ENCODE data around the gene IRF8. TPM values are rescaled to one million over a fixed set of nuclear protein-coding genes. Genes with fewer than 3 reads are reported as not detected.

The IRF8 gene
- total and polyA plus RNA-seq, 10 donors, result 103 to 329 (median 252) TPM

- no peaks in the 10 kb centered on the region for H3K27me3 ChIP-seq (replicated peaks in 1 of 7)
- 34 to 58% (median 44%) methylated on average over 15 to 16 of the region's 16 CpGs for WGBS, 5 donors
- intact Hi-C loops (cut with DNase I; ENCODE audit: low total_unique reads), result no loop called here
- peak; percentile 71 for DNase-seq
- peak overlapping the region in 1 of 8 donors; percentile 16 for H3K4me3 ChIP-seq
- H3K27ac ChIP-seq, result peak overlapping the region in 7 of 8 donors; percentile 26 to 93 (median 88)
- peaks cover 0 to 100% (median 49%) of the 10 kb centered on the region in 6 donors for H3K36me3 ChIP-seq
- peaks cover 63 to 100% (median 93%) of the 10 kb centered on the region in 6 donors for H3K4me1 ChIP-seq
- H3K9me3 ChIP-seq, result no peaks in the 10 kb centered on the region
- TF ChIP-seq CTCF (IDR thresholded peaks at IDR 0.05 in 8 of 11, conservative IDR thresholded peaks at IDR 0.05 in 3 of 11), result no peak
- TF ChIP-seq POLR2A (IDR thresholded peaks at IDR 0.05), result no peak
- peak in 2 of 3 donors; percentile 6 to 39 for TF ChIP-seq POLR2AphosphoS5 (IDR thresholded peaks at IDR 0.05)
These were observed 14.9 kb downstream of the IRF8 start for GRCh38 chr16:85913688-85914422.

GRCh38 chr16:85914423-85914794 lies 15.4 kb downstream of the IRF8 start:
- Histone ChIP-seq H3K4me1 (peaks cover 63 to 100% (median 87%) of the 10 kb centered on the region in 6 donors), H3K27ac (peak overlapping the region in 6 of 8 donors; percentile 26 to 93 (median 90)), H3K36me3 (peaks cover 0 to 100% (median 52%) of the 10 kb centered on the region in 6 donors), H3K27me3 (replicated peaks in 1 of 7) (no peaks in the 10 kb centered on the region), H3K9me3 (no peaks in the 10 kb centered on the region), H3K4me3 (no peak overlapping the region)
- WGBS, 5 donors, result 93 to 94% (median 94%) methylated on average over 17 of the region's 17 CpGs
- peak; percentile 68 for DNase-seq
- no peak for TF ChIP-seq POLR2A (IDR thresholded peaks at IDR 0.05)
- TF ChIP-seq CTCF (IDR thresholded peaks at IDR 0.05 in 8 of 11, conservative IDR thresholded peaks at IDR 0.05 in 3 of 11), result no peak
- TF ChIP-seq POLR2AphosphoS5 (IDR thresholded peaks at IDR 0.05), result peak in 1 of 3 donors; percentile 5
- intact Hi-C loops (cut with DNase I; ENCODE audit: low total_unique reads), result no loop called here

DNA sequence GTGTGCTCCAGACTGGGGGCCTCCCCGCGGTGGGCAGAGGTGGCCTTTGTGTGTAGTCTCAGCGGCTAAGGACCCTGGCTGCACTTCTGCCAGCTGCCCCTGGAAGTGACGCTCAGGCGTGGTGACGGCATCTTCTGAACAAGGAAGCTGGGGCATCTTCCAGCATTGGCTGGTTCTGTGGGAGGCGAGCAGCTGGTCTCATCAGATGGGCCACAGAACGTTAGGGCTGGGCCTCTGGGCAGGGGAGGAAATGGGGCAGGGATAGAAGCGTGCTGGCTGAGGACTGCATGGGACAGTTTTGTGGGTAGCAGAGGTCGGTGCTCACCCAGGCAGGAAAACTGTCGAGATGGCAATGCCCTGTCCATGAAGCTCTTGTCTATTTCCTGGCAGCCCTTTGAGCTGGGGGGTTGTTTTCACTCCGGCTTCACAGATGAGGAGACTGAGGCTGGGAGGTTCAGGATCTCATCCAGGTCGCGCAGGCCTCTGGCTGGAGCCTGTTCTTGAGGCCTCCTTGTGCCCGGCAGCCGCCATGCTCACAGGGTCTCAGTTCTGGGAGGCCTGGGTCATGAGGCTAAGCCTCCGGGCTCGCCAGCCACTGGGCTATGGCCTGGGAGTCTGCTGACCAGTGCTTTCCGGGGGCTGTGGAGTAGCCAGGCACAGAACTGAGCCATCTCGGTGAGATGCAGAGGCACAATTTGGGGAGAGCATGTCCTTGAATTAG lies 16.3 kb downstream of the IRF8 start:
- no peaks in the 10 kb centered on the region for H3K27me3 ChIP-seq (replicated peaks in 1 of 7)
- peak overlapping the region in 7 of 8 donors; percentile 1 to 93 (median 88) for H3K27ac ChIP-seq
- peak; percentile 76 for DNase-seq
- H3K9me3 ChIP-seq, result no peaks in the 10 kb centered on the region
- 71 to 79% (median 74%) methylated on average over 9 to 20 of the region's 20 CpGs for WGBS, 5 donors
- peak; percentile 57 to 78 (median 58) for TF ChIP-seq POLR2AphosphoS5 (IDR thresholded peaks at IDR 0.05)
- no peak for TF ChIP-seq CTCF (IDR thresholded peaks at IDR 0.05 in 8 of 11, conservative IDR thresholded peaks at IDR 0.05 in 3 of 11)
- TF ChIP-seq POLR2A (IDR thresholded peaks at IDR 0.05), result no peak
- no peak overlapping the region for H3K4me3 ChIP-seq
- peaks cover 0 to 100% (median 56%) of the 10 kb centered on the region in 6 donors for H3K36me3 ChIP-seq
- H3K4me1 ChIP-seq, result peaks cover 54 to 92% (median 79%) of the 10 kb centered on the region in 6 donors
- intact Hi-C loops (cut with DNase I; ENCODE audit: low total_unique reads), result no loop called here
